ENCODE data around the gene KLHDC10. TPM values are rescaled to one million over a fixed set of nuclear protein-coding genes. Genes with fewer than 3 reads are reported as not detected.

The KLHDC10 gene
- total RNA-seq, 4 donors from 2014 or later = 20.0 to 25.9 (median 23.8) TPM

GRCh38 chr7:130095812-130096211, 25.5 kb downstream of the KLHDC10 start:
- TF ChIP-seq CTCF (IDR thresholded peaks at IDR 0.05) = no peak
- no peak for ATAC-seq (ENCODE audit: low FRiP score)
- no peak for DNase-seq (ENCODE audit: low spot score)

GRCh38 chr7:130096243-130096827, 26.0 kb downstream of the KLHDC10 start:
- no peak for TF ChIP-seq CTCF (IDR thresholded peaks at IDR 0.05)
- DNase-seq (ENCODE audit: low spot score) = no peak
- ATAC-seq (ENCODE audit: low FRiP score) = no peak

GRCh38 chr7:130099331-130099730, 29.0 kb downstream of the KLHDC10 start:
- ATAC-seq (ENCODE audit: low FRiP score) = no peak
- no peak for TF ChIP-seq CTCF (IDR thresholded peaks at IDR 0.05)
- no peak for DNase-seq (ENCODE audit: low spot score)

- DNase-seq (ENCODE audit: low spot score) (no peak), ATAC-seq (ENCODE audit: low FRiP score) (no peak)
- TF ChIP-seq CTCF (IDR thresholded peaks at IDR 0.05) = no peak
These were observed 32.3 kb downstream of the KLHDC10 start for GRCh38 chr7:130102588-130102987.

GRCh38 chr7:130107949-130108674, 37.8 kb downstream of the KLHDC10 start:
- TF ChIP-seq CTCF (IDR thresholded peaks at IDR 0.05) = no peak
- no peak for DNase-seq (ENCODE audit: low spot score)
- no peak for ATAC-seq (ENCODE audit: low FRiP score)

GRCh38 chr7:130108809-130109208, 38.5 kb downstream of the KLHDC10 start:
- TF ChIP-seq CTCF (IDR thresholded peaks at IDR 0.05) = no peak
- ATAC-seq (ENCODE audit: low FRiP score) (no peak), DNase-seq (ENCODE audit: low spot score) (no peak)

GRCh38 chr7:130112093-130112492, 41.8 kb downstream of the KLHDC10 start:
- DNase-seq (ENCODE audit: low spot score) (no peak), ATAC-seq (ENCODE audit: low FRiP score) (no peak)
- no peak for TF ChIP-seq CTCF (IDR thresholded peaks at IDR 0.05)
